Neural cell (in vitro differentiated cells): ENCODE results near the gene HUWE1. TPM values are rescaled to one million over a fixed set of nuclear protein-coding genes. Genes with fewer than 3 reads are reported as not detected.

Source experiments
- H2AFZ ChIP-seq: fragments of 200-600, 300-800 bp; sonication (generic), shearing (Covaris generic); 2 replicates; pipeline ENCODE4 v1.6.0; 2014; ENCODE audit warnings: low read depth, mild to moderate bottlenecking, antibody characterized with exemption, low read length, moderate library complexity
- H3F3A ChIP-seq: fragments of 200-600 bp; shearing (Covaris generic); 2 replicates; pipeline ENCODE4 v1.6.1; 2016; ENCODE audit warnings: mild to moderate bottlenecking, moderate library complexity, mixed read lengths, antibody characterized with exemption, low read length; ENCODE audit not compliant: insufficient read depth, poor library complexity, severe bottlenecking
- H3K27ac ChIP-seq: fragments of 200-600, 300-800 bp; sonication (generic), shearing (Covaris generic); 2 replicates; pipeline ENCODE4 v1.5.1; 2014; ENCODE audit warnings: mild to moderate bottlenecking, low read length, moderate library complexity
- H3K27me3 ChIP-seq: fragments of 300-800, 200-600 bp; sonication (generic), shearing (Covaris generic); 2 replicates; pipeline ENCODE4 v1.6.0; 2014; ENCODE audit warnings: mild to moderate bottlenecking, low read depth, low read length, moderate library complexity; ENCODE audit not compliant: insufficient read depth
- H3K36me3 ChIP-seq: fragments of 300-800, 200-600 bp; sonication (generic), shearing (Covaris generic); 2 replicates; pipeline ENCODE4 v1.5.1; 2014; ENCODE audit warnings: mild to moderate bottlenecking, antibody characterized with exemption, low read length, moderate library complexity; ENCODE audit not compliant: insufficient read depth
- H3K4me2 ChIP-seq: fragments of 300-800, 200-600 bp; sonication (generic), shearing (Covaris generic); 2 replicates; pipeline ENCODE4 v1.6.0; 2014; ENCODE audit warnings: mild to moderate bottlenecking, low read length
- H3K4me3 ChIP-seq: fragments of 300-800, 200-600 bp; sonication (generic), shearing (Covaris generic); 2 replicates; pipeline ENCODE4 v1.5.1; 2014; ENCODE audit warnings: mild to moderate bottlenecking, low read length, moderate library complexity
- H3K79me2 ChIP-seq: fragments of 200-600 bp; shearing (Covaris generic); replicated peaks from 2 replicates; pipeline ENCODE4 v1.6.0; 2014; ENCODE audit warnings: mild to moderate bottlenecking, low read length, moderate library complexity; ENCODE audit not compliant: insufficient read depth
- H3K9ac ChIP-seq: fragments of 300-800, 200-600 bp; sonication (generic), shearing (Covaris generic); 2 replicates; pipeline ENCODE4 v1.6.1; 2016; ENCODE audit warnings: mild to moderate bottlenecking, low read length, mixed read lengths
- H3K9me2 ChIP-seq: fragments of 200-600 bp; shearing (Covaris generic); 2 replicates; pipeline ENCODE4 v1.6.1; 2016; ENCODE audit warnings: mild to moderate bottlenecking, low read length, mixed read lengths; ENCODE audit not compliant: insufficient read depth
- H3K9me3 ChIP-seq: fragments of 200-600, 300-800 bp; sonication (generic), shearing (Covaris generic); 2 replicates; pipeline ENCODE4 v1.6.1; 2016; ENCODE audit warnings: mild to moderate bottlenecking, mixed run types, low read length, moderate library complexity, mixed read lengths
- H4K20me1 ChIP-seq: fragments of 200-600 bp; shearing (Covaris generic); 2 replicates; pipeline ENCODE4 v1.6.1; 2016; ENCODE audit warnings: mild to moderate bottlenecking, mixed run types; ENCODE audit not compliant: insufficient read depth
- EP300 ChIP-seq: fragments of 450-650 bp; conservative IDR thresholded peaks from 2 replicates; pipeline ENCODE4 v1.6.1; 2014; ENCODE audit warnings: antibody characterized with exemption, mild to moderate bottlenecking, moderate library complexity; ENCODE audit not compliant: poor library complexity, severe bottlenecking
- EZH2 ChIP-seq: fragments of 200-600, 300-800 bp; shearing (Covaris generic), sonication (generic); IDR thresholded peaks from 2 replicates; pipeline ENCODE4 v1.6.1; 2014; ENCODE audit warnings: antibody characterized with exemption, low read length, borderline replicate concordance, mild to moderate bottlenecking; ENCODE audit not compliant: insufficient read depth, poor library complexity, severe bottlenecking
- MXI1 ChIP-seq: fragments of 450-650 bp; conservative IDR thresholded peaks from 2 replicates; pipeline ENCODE4 v1.6.1; 2014; ENCODE audit warnings: antibody characterized with exemption, mild to moderate bottlenecking; ENCODE audit not compliant: poor library complexity, severe bottlenecking
- POLR2AphosphoS5 ChIP-seq: IDR thresholded peaks from 2 replicates; pipeline ENCODE4 v1.6.1; 2012
- RAD21 ChIP-seq: fragments of 450-650 bp; conservative IDR thresholded peaks from 2 replicates; pipeline ENCODE4 v1.6.1; 2014; ENCODE audit warnings: antibody characterized with exemption, mild to moderate bottlenecking, moderate library complexity
- REST ChIP-seq: IDR thresholded peaks from 2 replicates; pipeline ENCODE4 v1.6.1; 2012; ENCODE audit warnings: borderline replicate concordance
- SMC3 ChIP-seq: fragments of 450-650 bp; conservative IDR thresholded peaks from 2 replicates; pipeline ENCODE4 v1.6.1; 2014; ENCODE audit warnings: antibody characterized with exemption, mild to moderate bottlenecking, moderate library complexity; ENCODE audit not compliant: poor library complexity
- TAF1 ChIP-seq: IDR thresholded peaks from 2 replicates; pipeline ENCODE4 v1.6.1; 2012; ENCODE audit warnings: low read depth
- polyA plus RNA-seq: library from polyadenylated mRNA; depleted of rRNA; stranded (reverse); fragments of >200 nt; gene quantifications from 2 replicates; pipeline ENCODE4 v1.2.3, GENCODE V29; 2014
- TF ChIP-seq, protein P1 (sequence below): fragments of 450-650 bp; IDR thresholded peaks from 2 replicates; pipeline ENCODE4 v1.5.1; 2014; ENCODE audit warnings: antibody characterized with exemption, mild to moderate bottlenecking, moderate library complexity; ENCODE audit not compliant: poor library complexity, severe bottlenecking

HUWE1 gene
- polyA plus RNA-seq, 1 donor from 2014 or later = 25.0 TPM

DNA sequence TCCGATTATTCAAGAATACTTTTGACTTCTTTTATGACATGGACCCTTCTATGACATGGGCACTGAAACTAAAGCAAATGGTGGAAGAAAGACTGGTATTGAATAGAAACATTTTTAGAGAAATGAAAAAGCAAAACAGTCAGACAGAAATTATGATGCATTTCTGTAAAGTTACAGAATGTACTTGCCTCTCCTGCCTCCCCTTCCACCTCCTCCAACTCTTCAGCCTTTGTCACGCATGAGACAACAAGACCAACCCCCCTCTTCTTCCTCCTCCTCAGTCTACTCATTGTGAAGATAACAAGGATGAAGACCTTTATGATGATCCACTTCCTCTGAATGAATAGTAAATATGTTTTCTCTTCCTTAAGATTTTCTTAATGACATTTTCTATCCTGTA is 46.3 kb upstream of the HUWE1 start:
- no peaks in the 10 kb centered on the region for H3K79me2 ChIP-seq
- H3K4me3 ChIP-seq = no peak overlapping the region
- no peaks in the 10 kb centered on the region for H4K20me1 ChIP-seq
- no peak overlapping the region for H2AFZ ChIP-seq
- H3K36me3 ChIP-seq = no peaks in the 10 kb centered on the region
- no peak for TF ChIP-seq TAF1
- TF ChIP-seq REST = no peak
- TF ChIP-seq, protein P1, sequence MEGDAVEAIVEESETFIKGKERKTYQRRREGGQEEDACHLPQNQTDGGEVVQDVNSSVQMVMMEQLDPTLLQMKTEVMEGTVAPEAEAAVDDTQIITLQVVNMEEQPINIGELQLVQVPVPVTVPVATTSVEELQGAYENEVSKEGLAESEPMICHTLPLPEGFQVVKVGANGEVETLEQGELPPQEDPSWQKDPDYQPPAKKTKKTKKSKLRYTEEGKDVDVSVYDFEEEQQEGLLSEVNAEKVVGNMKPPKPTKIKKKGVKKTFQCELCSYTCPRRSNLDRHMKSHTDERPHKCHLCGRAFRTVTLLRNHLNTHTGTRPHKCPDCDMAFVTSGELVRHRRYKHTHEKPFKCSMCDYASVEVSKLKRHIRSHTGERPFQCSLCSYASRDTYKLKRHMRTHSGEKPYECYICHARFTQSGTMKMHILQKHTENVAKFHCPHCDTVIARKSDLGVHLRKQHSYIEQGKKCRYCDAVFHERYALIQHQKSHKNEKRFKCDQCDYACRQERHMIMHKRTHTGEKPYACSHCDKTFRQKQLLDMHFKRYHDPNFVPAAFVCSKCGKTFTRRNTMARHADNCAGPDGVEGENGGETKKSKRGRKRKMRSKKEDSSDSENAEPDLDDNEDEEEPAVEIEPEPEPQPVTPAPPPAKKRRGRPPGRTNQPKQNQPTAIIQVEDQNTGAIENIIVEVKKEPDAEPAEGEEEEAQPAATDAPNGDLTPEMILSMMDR = no peak
- TF ChIP-seq RAD21 = no peak
- TF ChIP-seq MXI1 = no peak
- no peak for TF ChIP-seq EZH2
- no peak for TF ChIP-seq SMC3
- no peaks in the 10 kb centered on the region for H3K9me2 ChIP-seq
- H3K27ac ChIP-seq = no peak overlapping the region
- no peaks in the 10 kb centered on the region for H3K9me3 ChIP-seq
- H3F3A ChIP-seq = no peaks in the 10 kb centered on the region
- no peaks in the 10 kb centered on the region for H3K27me3 ChIP-seq
- H3K4me2 ChIP-seq = no peak overlapping the region
- no peak overlapping the region for H3K9ac ChIP-seq

DNA sequence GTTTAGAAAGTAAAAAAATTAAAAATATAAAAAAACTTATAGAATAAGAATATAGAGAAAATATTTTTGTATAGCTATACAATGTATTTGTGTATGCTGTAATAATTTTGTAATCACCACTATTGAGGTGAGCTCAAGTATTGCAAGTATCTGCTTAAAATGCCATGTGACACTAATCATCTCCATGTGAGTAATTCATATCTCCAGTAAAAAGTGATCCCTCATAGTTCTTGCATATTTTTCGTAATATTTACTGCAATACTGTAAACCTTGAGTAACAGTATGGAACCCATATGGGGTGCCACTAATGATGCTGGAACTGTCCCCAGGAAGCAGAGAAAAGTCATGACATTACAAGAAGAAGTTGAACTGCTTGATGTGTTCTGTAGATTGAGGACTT is 43.2 kb upstream of the HUWE1 start:
- Histone ChIP-seq H3K4me3 (no peak overlapping the region), H2AFZ (no peak overlapping the region), H3K9me2 (no peaks in the 10 kb centered on the region), H3K27me3 (no peaks in the 10 kb centered on the region), H3K36me3 (no peaks in the 10 kb centered on the region), H3F3A (no peaks in the 10 kb centered on the region), H3K9ac (no peak overlapping the region), H3K4me2 (no peak overlapping the region), H3K9me3 (no peaks in the 10 kb centered on the region), H4K20me1 (no peaks in the 10 kb centered on the region), H3K27ac (no peak overlapping the region), H3K79me2 (no peaks in the 10 kb centered on the region)
- TF ChIP-seq, protein P1 = no peak
- TF ChIP-seq TAF1 = no peak
- TF ChIP-seq EP300 = no peak
- no peak for TF ChIP-seq EZH2
- TF ChIP-seq MXI1 = no peak
- no peak for TF ChIP-seq SMC3
- TF ChIP-seq RAD21 = no peak
- TF ChIP-seq REST = no peak
- no peak for TF ChIP-seq POLR2AphosphoS5
